Neuron (in vitro differentiated cells): ENCODE measurements around the gene BLVRB.
"Not testable (repeated sequence)": the region's sequence is repeated elsewhere in the genome, so short reads cannot be mapped to it uniquely, and the experiment has no call there.

ENCODE experiments used
- H2AFZ ChIP-seq: one replicate; pipeline ENCODE4 v1.6.1; 2013; ENCODE audit warnings: low read depth, mild to moderate bottlenecking, inconsistent platforms, low read length, moderate library complexity
- H3K27me3 ChIP-seq: one replicate; pipeline ENCODE4 v1.6.1; 2013; ENCODE audit warnings: low read length; ENCODE audit not compliant: insufficient read depth
- H3K36me3 ChIP-seq: one replicate; pipeline ENCODE4 v1.6.1; 2013; ENCODE audit warnings: low read length; ENCODE audit not compliant: insufficient read depth
- H3K4me1 ChIP-seq: one replicate; pipeline ENCODE4 v1.6.1; 2013; ENCODE audit warnings: low read length; ENCODE audit not compliant: insufficient read depth
- H3K4me3 ChIP-seq: 2 replicates; pipeline ENCODE4 v1.5.1; 2013; ENCODE audit warnings: mild to moderate bottlenecking, low read length, moderate library complexity
- H3K9me3 ChIP-seq: one replicate; pipeline ENCODE4 v1.6.1; 2013; ENCODE audit warnings: low read length

The BLVRB gene

DNA sequence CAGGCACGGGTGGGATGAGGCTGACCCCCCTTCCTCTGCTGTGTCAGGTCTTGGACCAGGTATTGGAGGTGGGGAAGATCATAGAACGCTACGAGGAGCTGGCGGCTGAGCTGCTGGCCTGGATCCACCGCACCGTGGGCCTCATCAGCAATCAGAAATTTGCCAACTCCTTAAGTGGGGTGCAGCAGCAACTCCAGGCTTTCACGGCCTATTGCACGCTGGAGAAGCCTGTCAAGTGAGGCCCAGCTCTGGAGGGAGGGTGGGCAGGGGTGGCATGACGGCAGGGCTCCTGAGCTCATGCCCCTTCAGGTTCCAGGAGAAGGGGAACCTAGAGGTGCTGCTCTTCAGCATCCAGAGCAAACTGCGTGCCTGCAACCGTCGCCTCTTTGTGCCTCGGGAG is 36.5 kb upstream of the BLVRB start:
- Histone ChIP-seq H3K4me3 (no peak overlapping the region), H3K9me3 (no peaks in the 10 kb centered on the region), H2AFZ (no peak overlapping the region), H3K36me3 (no peaks in the 10 kb centered on the region), H3K4me1 (peaks cover 18% of the 10 kb centered on the region), H3K27me3 (no peaks in the 10 kb centered on the region)

DNA sequence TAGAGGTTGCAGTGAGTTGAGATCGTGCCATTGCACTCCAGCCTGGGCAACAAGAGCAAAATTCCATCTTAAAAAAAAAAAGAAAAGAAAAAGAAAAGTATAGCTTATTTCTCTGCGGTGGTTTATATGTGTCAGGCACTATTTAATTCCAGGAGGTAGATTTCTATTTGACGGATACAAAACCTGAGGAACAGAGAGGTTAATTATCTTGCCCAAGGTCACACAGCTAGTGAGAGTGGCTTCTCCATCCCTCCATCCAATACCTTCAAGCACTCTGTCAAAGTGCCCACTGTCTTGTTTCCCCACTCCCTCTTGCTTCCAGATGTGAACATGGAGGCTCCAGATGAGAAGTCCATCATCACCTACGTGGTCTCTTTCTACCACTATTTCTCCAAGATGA is 36.1 kb upstream of the BLVRB start:
- H3K9me3 ChIP-seq = no peaks in the 10 kb centered on the region
- no peak overlapping the region for H2AFZ ChIP-seq
- H3K27me3 ChIP-seq = no peaks in the 10 kb centered on the region
- no peak overlapping the region for H3K4me3 ChIP-seq
- peaks cover 18% of the 10 kb centered on the region for H3K4me1 ChIP-seq
- H3K36me3 ChIP-seq = no peaks in the 10 kb centered on the region

GRCh38 chr19:40500678-40501530 is 35.4 kb upstream of the BLVRB start:
- not testable (repeated sequence) for H3K36me3 ChIP-seq, H3K27me3 ChIP-seq, H3K9me3 ChIP-seq, H3K4me3 ChIP-seq, H2AFZ ChIP-seq
- H3K4me1 ChIP-seq = peaks cover 18% of the 10 kb centered on the region

- H3K9me3 ChIP-seq = no peaks in the 10 kb centered on the region
- no peaks in the 10 kb centered on the region for H3K36me3 ChIP-seq
- peaks cover 18% of the 10 kb centered on the region for H3K4me1 ChIP-seq
- no peak overlapping the region for H3K4me3 ChIP-seq
- no peak overlapping the region for H2AFZ ChIP-seq
- H3K27me3 ChIP-seq = no peaks in the 10 kb centered on the region
Observed at GRCh38 chr19:40499320-40499719, 33.8 kb upstream of the BLVRB start.

- no peaks in the 10 kb centered on the region for H3K27me3 ChIP-seq
- H3K4me3 ChIP-seq = no peak overlapping the region
- H3K9me3 ChIP-seq = peaks cover 3% of the 10 kb centered on the region
- no peaks in the 10 kb centered on the region for H3K36me3 ChIP-seq
- H3K4me1 ChIP-seq = no peaks in the 10 kb centered on the region
- no peak overlapping the region for H2AFZ ChIP-seq
Observed at GRCh38 chr19:40497214-40497613, 31.7 kb upstream of the BLVRB start.

- Histone ChIP-seq H3K27me3 (no peaks in the 10 kb centered on the region), H2AFZ (no peak overlapping the region), H3K4me3 (no peak overlapping the region), H3K9me3 (peaks cover 4% of the 10 kb centered on the region), H3K4me1 (no peaks in the 10 kb centered on the region), H3K36me3 (no peaks in the 10 kb centered on the region)
Observed at GRCh38 chr19:40494191-40494838, 28.8 kb upstream of the BLVRB start.

- H2AFZ ChIP-seq = no peak overlapping the region
Observed at GRCh38 chr19:40493778-40494177, 28.2 kb upstream of the BLVRB start.

DNA sequence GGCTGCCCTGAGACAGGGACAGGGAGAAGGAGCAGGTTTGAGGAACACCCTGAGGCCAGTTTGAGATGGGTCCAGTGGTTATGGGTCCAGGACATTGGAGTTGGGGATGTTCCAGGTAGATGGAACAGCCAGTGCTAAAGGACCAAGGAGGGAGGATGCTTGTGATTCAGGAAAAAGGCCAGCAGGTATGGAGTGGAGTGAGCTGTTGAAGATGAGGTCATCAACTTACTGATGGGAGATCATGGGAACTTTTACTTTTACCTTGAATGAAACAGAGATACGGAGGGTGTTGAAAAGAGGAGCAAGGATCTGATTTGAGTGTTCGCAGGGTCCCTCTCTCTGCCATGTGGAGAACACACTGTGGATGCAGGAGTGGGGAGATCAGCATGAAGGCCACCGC is 26.7 kb upstream of the BLVRB start:
- Histone ChIP-seq H3K36me3 (no peaks in the 10 kb centered on the region), H3K27me3 (no peaks in the 10 kb centered on the region), H3K4me3 (no peak overlapping the region), H2AFZ (no peak overlapping the region), H3K9me3 (peaks cover 4% of the 10 kb centered on the region), H3K4me1 (no peaks in the 10 kb centered on the region)

More at GRCh38 chr19:40493778-40494177, 28.2 kb upstream of the BLVRB start:
- Histone ChIP-seq H3K4me3 (no peak overlapping the region), H3K4me1 (no peaks in the 10 kb centered on the region), H3K36me3 (no peaks in the 10 kb centered on the region), H3K27me3 (no peaks in the 10 kb centered on the region), H3K9me3 (peaks cover 4% of the 10 kb centered on the region)

DNA sequence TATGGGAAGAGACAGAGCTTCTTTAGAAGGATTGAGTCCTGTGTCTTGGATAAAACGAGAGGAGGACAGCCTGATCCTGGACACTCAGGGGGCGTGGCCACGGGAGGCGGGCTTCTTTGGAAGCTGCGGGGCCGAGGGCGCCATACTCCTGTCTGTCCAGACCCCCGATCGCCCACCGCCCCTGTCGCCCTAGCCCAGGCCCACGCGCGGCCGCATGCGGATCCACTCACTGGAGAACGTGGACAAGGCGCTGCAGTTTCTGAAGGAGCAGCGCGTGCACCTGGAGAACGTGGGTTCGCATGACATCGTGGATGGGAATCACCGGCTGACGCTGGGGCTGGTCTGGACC is 24.3 kb upstream of the BLVRB start:
- Histone ChIP-seq H3K27me3 (no peaks in the 10 kb centered on the region), H3K9me3 (peaks cover 4% of the 10 kb centered on the region), H3K4me1 (no peaks in the 10 kb centered on the region), H2AFZ (no peak overlapping the region), H3K36me3 (no peaks in the 10 kb centered on the region), H3K4me3 (no peak overlapping the region)

GRCh38 chr19:40486017-40486416 is 20.5 kb upstream of the BLVRB start:
- H2AFZ ChIP-seq = no peak overlapping the region
- no peaks in the 10 kb centered on the region for H3K36me3 ChIP-seq
- H3K4me3 ChIP-seq = no peak overlapping the region
- no peaks in the 10 kb centered on the region for H3K9me3 ChIP-seq
- H3K4me1 ChIP-seq = no peaks in the 10 kb centered on the region
- no peaks in the 10 kb centered on the region for H3K27me3 ChIP-seq

DNA sequence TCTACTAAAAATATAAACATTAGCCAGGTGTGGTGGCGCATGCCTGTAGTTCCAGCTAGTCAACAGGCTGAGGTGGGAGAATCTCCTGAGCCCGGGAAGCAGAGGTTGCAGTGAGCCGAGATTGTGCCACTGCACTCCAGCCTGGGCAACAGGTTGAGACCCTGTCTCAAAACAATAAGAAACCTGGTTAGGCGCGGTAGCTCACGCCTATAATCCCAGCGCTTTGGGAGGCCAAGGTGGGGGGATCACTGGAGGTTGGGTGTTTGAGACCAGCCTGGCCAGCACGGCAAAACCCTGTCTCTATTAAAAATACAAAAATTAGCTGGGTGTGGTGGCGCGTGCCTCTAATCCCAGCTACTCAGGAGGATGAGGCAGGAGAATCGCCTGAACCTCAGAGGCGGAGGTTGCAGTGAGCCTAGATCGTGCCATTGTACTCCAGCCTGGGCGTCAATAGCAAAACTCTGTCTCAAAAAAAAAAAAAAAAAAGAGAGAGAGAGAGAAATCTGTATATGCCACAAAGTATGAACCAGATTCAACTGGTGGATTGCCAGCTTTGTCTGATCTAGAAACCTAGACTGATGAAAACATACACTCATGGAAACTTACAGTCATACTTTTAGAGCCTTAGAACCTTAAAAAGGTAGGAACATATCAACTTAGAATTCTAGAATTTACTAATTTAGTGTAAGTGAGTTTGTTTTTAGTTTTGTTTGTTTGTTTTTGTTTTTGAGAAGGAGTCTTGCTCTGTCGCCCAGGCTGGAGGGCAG is 10.5 kb upstream of the BLVRB start:
- not testable (repeated sequence) for H3K27me3 ChIP-seq, H2AFZ ChIP-seq, H3K9me3 ChIP-seq, H3K4me3 ChIP-seq, H3K36me3 ChIP-seq, H3K4me1 ChIP-seq

DNA sequence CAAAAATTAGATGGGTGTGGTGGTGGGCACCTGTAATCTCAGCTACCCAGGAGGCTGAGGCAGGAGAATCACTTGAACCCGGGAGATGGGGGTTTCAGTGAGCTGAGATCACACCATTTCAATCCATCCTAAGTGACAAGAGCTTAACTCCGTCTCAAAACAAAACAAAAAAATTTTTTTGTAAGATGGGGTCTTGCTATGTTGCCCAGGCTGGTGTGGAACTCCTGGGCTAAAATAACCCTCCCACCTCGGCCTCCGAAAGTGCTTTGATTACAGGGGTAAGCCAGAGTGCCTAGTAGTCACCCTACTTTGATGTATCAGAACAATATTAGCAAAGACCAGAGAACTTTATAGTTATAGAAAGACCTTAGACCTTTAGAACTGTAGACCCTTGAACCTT is 9.2 kb upstream of the BLVRB start:
- Histone ChIP-seq H3K27me3 (no peaks in the 10 kb centered on the region), H3K9me3 (no peaks in the 10 kb centered on the region), H3K36me3 (no peaks in the 10 kb centered on the region), H3K4me1 (no peaks in the 10 kb centered on the region), H2AFZ (no peak overlapping the region), H3K4me3 (no peak overlapping the region)

DNA sequence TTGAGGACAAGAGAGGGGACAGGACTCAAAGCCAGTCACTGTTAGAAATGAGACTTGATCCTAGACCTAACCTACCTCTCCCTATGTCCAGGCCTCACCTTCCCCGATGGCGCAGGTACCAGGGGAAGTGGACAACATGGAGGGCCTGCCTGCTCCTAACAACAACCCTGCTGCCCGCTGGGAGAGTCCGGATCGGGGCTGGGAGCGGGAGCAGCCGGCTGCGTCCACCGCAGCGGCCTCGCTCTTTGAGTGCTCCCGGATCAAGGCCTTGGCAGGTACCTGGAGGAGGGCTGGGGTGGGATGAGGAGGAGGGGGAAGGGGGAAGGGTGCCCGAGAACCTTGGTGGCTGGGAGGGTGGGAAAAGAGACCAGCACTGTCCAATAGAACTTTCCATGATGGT is 7.0 kb upstream of the BLVRB start:
- Histone ChIP-seq H3K4me1 (peaks cover 1% of the 10 kb centered on the region), H2AFZ (no peak overlapping the region), H3K9me3 (no peaks in the 10 kb centered on the region), H3K36me3 (no peaks in the 10 kb centered on the region), H3K27me3 (peaks cover 13% of the 10 kb centered on the region), H3K4me3 (no peak overlapping the region)
